Stimulated activated CD4-positive, alpha-beta T cell treated with anti-CD3 and anti-CD28 coated beads, Interleukin-4, amount 100 ng/mL, for 24 hours (primary cell): ENCODE measurements around the gene THSD7A.

Experiments
- DNase-seq: peaks from one replicate; pipeline ENCODE4 v3.0.0-alpha.2; 2020

Gene THSD7A, protein sequence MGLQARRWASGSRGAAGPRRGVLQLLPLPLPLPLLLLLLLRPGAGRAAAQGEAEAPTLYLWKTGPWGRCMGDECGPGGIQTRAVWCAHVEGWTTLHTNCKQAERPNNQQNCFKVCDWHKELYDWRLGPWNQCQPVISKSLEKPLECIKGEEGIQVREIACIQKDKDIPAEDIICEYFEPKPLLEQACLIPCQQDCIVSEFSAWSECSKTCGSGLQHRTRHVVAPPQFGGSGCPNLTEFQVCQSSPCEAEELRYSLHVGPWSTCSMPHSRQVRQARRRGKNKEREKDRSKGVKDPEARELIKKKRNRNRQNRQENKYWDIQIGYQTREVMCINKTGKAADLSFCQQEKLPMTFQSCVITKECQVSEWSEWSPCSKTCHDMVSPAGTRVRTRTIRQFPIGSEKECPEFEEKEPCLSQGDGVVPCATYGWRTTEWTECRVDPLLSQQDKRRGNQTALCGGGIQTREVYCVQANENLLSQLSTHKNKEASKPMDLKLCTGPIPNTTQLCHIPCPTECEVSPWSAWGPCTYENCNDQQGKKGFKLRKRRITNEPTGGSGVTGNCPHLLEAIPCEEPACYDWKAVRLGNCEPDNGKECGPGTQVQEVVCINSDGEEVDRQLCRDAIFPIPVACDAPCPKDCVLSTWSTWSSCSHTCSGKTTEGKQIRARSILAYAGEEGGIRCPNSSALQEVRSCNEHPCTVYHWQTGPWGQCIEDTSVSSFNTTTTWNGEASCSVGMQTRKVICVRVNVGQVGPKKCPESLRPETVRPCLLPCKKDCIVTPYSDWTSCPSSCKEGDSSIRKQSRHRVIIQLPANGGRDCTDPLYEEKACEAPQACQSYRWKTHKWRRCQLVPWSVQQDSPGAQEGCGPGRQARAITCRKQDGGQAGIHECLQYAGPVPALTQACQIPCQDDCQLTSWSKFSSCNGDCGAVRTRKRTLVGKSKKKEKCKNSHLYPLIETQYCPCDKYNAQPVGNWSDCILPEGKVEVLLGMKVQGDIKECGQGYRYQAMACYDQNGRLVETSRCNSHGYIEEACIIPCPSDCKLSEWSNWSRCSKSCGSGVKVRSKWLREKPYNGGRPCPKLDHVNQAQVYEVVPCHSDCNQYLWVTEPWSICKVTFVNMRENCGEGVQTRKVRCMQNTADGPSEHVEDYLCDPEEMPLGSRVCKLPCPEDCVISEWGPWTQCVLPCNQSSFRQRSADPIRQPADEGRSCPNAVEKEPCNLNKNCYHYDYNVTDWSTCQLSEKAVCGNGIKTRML (N-terminal part only)

DNA sequence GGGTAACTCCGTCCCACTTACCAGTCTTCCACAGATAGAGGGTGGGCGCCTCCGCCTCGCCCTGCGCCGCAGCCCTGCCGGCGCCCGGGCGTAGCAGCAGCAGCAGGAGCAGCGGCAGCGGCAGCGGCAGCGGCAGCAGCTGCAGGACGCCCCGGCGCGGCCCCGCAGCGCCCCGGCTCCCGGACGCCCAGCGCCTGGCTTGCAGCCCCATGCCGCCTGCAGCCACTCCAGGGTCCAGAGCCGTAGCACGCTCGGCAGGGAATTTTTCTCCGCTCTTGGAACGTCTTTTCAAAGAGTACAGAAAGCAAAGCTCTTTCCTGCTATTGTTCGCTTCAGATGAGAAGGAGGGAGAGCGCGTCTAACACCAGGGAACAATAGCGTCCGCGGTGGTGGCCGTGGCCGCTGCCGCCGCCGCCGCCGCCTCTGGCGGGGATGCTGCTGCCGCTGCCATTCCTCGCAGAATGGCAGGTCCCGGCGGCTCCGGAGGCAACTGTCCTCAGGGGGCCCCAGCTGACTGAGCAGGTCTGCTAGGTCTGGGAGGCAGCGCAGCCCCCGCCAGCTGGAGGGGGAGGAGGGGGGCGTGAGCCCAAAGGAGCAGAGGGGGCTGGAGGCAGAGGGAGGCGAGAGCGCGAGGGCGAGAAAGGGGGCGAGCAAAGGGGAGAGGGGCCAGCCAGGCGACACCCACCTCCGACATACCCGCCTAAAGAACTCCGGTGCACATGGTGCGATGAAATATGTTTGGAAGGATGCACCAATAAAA lies at the start of gene THSD7A:
Gene THSD7A (minus strand): TSS at position 463 of the 760 bp plus-strand sequence. CDS start 252 bp downstream, at position 211.
- DNase-seq, result no peak

DNA sequence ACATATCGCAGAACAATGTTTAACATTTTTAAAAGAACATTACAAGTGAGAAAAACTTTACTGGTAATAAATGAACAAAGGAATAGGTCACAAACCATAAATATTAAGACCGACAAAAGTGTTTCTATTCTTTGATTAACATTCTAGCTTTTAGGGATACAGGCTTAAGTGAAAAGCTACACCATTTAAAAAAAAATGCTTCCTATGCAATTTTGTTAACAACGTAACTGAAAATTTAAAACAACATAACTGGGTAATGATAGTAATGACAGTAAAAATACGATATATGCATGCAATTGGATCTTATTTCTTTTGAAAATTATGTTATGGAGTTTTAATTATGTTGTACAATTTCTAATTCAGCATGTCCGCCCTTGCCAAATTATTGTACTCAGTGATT lies 49.7 kb upstream of the THSD7A start:
- DNase-seq, result no peak

DNA sequence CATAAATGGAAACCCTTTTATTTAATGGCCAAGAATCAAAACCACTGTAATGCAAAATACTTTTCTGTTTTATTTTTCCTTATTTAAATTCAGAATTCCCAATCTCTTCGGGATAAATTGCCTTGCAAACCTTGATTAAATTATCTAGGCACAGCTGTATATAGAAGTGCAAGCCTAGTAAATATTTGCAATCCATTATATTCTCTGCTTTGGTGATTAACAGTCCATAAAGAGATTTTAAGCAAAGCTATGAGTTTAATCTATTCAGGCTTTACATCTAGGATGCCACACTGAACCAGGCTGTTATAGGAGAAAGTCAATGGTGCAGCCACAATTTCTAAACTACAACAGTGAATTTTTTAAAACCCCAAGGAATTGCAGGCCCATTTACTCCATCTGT lies 43.6 kb upstream of the THSD7A start:
- no peak for DNase-seq

DNA sequence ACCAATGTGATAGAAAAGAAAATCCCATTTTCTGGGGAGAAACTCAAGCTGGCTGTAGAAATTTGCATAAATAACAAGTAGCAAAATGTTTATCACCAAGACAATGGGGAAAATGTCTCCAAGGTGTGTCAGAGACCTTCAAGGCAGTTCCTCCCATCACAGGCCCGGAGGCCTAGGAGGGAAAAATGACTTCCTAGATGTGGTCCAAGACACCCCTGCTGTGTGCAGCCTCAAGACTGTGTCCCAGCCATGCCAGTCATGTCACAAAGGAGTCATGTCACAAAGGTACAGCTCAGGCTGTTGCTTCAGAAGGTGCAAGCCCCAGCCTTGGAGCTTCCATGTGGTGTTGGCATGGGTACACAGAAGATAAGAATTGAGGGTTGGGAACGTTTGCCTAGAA lies 33.7 kb upstream of the THSD7A start:
- DNase-seq, result no peak

DNA sequence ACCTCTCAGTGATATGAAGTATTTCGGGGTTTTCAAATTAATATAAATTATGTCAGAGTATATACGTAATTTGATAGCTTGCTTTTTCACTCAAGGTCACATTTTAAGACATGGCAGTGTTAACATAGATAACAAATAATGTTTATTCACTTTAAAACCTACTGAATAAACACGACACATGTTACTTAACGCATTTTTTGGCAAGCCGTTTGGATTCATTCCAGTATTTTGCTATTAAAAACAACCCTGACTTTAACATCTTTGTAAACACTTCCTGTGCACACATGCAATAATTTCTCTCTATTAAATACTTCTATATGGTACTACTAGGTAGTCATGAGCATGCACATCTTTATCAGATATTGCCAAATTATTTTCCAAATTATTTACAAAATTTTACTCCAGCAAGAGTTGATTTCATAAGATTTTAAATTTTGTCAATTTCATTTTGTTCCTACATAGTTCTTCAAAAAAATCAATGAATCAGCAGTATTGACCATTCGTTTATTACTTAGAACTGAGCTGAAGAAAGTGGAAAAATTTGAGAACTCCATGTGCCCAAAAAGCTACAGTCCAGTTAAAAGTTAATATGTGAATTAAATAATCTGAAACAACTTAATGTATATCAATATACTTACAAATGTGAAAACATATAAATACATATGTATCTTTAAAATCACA lies 26.8 kb upstream of the THSD7A start:
- DNase-seq, result no peak

DNA sequence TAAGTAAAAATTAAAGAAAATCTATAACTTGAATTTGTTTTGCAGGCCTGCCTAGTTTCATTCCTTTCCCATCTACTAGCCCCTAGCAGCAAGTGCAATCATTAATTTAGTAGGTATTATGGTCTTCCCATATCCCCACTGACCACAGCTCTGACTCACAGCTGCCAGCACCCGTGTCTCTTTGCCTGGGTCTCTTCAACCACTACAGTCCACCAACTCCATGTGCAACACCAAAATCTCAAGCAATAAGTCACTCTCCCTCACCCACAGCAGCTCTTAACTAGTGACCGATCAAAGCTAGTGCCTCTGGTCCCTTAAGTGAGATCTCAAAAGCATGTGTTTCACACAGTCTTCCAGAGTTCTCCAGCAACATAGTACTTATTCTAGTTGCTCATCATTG lies 26.0 kb upstream of the THSD7A start:
- DNase-seq, result no peak

DNA sequence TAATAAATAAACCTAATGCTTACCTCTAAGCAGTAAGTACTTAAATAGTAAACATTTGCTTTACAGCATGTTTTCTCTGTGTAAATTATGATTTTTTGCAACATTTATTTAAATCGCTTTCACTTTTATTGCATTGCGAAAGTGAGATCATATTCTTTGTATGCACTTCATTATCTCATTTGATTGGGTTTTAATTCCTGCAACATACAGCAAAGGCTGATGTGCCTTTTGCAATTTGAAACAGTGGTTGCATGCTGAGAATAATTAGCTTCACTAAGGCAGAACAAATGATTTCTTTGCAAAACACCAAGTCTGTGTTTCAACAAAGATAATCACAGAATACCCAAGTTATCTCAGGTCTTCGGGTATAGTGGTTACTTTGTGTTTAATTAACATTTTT lies 16.3 kb upstream of the THSD7A start:
- DNase-seq, result no peak

DNA sequence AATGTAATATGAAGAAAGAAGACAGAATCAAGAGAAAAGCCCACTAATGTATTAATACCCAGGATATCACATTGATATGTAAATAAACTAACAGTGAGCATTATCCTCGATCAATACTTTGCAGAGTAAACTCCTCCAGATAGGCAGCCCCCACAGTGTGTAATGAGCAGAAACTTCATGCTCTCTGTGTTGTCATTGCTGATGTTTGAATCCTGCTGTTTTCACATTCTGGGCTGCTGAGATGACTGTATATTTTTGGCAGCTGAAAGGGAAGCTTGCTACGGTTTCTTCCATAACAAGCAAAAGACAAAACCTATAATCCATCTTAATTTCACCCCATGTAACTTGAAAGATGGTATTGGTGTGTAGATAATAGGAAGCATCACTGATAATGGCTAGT lies 15.3 kb upstream of the THSD7A start:
- DNase-seq, result no peak

DNA sequence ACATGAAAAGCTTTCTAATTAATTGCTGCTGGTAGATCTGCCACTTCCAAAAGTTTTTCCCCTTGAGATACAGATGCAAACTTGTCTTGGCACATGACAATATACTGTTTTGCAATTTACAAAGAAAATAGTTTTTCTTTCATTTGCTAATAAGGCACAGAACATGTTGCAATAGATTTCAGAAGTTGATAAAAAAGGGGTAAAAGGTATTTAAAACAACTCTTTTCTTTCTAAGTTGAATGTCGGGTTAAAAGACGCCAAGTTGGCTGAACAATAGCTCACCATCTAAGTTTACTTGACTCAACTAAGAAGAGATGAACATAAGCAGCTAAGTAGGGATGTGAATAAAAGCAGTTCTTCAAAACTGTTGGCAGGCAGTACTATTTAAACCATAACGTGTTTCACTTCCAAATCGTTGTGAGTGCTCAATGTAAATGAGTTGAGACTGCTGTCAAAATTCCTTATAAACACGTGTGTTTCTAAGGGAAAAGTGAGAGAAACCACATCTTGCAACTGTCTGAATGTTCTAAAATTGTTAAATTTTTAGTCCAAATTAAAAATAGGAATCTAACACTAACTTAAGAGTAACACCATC lies 14.5 kb upstream of the THSD7A start:
- DNase-seq, result no peak

DNA sequence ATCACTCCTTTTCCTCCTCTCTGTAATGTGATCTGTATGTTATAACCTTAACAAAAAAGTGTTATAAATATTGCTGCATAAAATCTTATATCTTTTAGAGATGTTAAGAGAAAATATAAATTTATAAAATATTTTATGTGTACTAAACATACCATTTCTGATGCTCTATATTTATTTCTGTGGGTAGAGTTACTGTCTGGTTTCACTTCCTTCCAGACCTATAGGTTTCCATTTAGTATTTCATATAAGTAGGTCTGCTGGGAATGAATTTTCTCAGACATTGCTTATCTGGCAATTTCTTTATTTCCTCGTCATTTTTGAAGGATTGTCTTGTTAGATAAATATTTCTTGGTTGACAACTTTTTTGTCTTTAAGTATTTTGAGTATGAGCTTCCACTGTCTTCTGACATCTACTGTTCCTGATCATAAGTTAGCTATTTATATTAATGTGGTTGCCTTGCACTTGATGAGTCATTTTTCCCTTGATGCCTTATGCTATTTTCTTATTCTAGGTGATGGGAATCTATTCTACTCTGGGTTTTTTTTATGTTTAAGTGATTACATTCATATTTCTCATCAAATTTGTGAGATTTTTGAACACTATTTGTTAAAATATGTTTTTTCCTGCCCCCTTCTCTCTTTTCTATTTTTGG lies 11.2 kb upstream of the THSD7A start:
- DNase-seq, result no peak

DNA sequence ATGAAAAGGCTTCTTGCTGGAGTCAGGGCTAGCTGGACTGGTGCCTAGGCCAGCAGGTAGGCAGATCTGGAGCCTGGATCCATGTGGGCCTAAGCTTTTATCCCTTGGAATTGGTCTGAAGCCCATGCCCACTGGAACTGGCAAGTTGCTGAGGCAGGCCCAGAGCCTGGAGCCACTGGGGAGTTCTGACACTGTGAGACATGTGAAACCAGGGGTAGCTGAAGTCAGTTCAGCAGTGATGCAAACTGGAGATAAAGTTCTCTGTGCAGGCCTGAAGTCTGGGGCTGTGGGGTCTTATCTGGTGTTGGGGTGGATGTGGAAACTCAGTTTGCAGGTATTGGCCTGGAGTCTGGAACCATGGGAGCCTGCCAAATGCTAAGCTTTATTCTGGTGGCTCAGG lies 9.7 kb upstream of the THSD7A start:
- no peak for DNase-seq

DNA sequence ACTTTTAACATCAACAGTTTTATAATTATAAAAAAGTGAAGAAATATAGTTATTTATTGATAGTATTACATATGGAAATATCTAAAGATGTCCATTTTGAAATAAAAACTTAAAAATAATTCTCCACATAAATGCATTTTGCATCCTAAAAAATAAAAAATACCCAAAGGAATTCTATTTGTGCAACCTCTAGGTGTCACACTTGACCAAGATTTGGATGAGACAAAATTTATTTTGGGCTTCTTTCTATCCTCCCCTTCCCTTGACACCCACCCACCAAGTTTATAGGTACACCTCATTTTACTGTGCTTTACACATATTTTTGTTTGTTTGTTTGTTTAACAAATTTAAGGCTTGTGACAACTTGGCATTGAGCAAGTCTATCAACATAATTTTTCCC lies 3.3 kb upstream of the THSD7A start:
- DNase-seq, result no peak

DNA sequence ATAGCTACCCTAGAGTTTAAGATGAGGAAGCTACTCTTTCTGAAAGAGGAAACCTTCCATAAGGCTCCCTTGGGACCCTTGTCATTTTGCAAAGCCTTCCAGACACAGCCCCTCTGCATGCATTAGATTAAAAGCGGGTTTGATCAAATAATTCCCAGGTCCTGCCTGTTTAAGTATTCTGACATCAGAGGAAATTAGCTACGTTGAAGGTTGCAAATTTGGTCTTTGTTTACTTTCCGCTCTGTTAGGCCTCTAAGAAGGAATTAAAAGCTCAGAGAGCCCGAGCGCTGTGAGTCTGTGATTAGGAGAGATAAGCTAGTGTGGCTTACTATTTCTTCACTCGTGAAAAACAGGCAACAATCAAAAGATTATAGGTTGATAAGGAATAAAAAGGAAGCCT lies 1.4 kb upstream of the THSD7A start:
- no peak for DNase-seq

DNA sequence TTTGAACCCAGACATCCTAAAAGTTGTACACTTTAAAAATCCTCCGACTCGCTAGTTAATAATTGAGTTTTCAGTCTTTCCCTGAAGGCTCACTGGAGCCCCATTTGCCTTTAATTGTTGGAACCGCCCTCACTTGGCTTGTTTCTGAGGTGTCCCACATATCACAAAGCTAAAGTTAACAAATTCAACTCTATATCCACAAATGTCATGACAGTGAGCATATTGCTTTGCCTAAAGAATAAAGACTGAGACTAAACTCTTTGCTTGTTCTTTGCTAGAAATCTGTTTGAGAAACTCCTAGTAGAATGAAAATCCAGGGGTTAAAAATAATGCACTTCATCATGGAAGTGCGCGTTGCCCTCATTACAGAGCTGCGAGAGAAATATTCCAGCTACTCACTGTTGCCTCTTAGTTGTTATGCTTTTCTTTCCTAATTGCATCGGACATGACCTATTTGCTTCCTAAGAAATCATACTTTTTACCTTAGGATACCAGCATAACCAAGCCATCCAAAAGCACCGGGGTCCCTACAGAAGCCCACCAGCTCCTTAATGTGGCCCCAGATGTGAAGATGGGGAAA lies 752 bp downstream of the THSD7A start:
- no peak for DNase-seq

DNA sequence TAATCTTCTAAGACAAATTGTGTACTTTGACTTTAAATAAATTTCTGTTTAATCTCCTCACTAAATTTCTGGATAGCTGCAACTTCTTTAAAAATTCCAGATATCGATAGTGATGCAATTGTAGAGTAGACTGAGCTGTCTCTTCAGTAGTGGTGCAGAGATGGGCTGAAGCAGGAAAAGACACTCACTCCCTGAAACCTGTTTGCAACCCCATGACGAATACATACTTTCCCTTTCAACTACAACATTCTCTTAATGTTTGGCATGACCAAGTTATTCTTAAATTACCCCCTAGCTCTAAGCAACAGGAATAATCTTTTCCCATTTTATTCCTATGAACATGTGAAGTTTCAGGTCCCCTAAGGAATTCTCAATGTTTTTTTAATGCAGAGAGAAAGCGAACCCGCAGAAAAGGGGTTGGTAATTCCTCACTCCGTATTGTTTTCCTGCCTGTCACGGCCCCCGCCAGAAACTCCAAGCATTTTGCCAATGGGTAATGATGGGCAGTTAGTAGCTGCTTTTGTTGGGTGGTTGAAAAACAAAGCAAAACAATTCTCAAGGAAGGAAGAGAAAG lies 1.3 kb downstream of the THSD7A start:
- no peak for DNase-seq

DNA sequence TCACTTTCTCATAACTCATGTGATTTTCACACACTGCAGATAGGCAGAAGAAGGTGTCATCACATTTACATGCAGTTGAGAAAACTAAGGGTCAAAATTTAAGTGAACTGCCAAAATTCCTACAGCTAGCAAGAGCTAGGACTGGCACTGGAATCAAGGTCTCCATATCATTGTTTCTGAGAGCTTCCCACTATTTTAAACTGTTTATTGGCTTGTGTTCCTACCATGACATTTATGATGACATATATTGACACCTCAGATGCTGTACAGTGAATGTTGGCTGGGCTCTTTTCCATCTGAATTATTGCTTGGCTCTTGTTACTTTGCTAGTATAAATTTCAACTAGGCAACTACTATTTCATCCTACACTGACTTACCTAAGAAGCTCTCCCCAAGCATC lies 2.0 kb downstream of the THSD7A start:
- no peak for DNase-seq

DNA sequence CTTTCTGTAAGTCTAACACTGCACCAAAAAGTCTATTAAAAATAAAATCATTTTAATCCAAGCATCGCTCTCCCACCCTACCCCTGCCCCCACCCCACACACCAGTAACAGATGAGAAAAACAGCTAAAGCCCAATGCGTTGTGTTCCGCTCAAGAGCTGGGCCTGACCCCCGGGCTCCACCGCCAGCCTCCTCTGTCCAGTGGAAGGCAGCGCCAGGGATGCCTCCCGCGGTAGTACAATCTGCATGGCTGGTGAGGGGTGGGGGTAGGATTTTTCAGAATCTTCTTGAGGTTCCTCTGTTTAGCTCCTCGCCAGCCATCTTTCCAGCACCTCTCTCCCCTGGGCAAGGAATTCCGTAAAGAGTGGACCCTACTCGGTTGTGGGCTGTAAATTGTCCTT lies 12.1 kb downstream of the THSD7A start:
- DNase-seq, result no peak

DNA sequence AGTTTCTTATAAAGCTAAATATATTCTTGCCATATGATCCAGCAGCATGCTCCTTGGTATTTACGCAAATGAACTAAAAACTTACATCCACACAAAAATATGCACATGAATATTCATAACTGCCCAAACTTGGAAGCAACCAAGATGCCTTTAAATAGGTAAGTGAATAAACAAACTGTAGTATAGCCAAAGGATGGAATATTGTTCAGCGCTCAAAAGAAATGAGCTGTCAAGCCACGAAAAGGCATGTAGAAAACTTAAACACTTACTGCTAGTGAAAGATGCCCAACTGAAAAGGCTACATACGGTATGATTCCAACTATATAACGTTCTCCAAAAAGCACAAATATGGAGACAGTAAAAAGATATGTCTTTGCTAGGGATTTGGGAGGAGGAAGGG lies 12.7 kb downstream of the THSD7A start:
- no peak for DNase-seq

DNA sequence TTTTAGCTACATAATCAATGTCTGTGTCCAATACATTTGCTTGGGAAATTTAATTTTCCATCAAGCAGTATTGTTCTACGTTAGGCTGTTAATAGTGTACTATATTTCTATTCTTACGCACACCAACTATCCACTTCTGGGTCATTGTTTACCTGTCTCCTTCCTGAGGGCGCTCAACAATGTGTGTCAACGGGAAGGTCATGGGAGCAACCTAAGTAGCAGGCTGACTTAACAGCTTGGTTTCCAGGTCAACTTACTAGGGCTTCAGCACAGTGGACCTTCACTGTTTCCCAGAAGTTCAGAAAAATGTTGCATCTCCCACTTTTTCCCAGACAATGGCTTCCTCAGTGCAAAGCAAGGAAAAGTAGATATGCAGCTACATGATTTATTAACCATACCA lies 13.7 kb downstream of the THSD7A start:
- no peak for DNase-seq

DNA sequence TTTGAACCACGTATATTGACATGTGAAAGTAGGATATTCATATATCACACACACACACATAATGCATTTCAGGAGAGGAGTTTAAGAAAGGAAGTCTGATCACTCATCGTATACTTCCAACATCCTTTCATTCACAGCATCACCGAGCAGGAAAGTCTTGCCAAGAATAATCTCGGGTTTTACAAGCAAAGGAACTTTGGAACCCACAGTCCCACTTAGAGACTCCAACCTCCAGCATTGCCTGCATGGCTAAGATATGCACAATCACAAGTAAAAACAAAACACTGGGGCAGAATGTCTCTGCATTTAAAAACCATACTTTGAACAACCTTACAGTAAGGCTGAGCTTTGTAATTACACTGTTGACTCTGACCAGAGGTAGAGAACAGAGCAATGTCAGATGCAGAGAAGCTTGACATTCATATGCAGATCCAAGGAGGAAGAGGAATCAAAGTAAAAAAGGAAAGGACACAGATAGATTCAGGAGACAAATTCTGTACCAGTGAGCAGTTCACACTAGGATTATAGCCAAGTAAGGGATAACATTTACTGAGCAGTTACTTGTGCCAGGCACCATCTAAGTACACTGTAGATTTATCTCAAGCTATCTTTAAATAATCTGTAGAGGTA lies 14.8 kb downstream of the THSD7A start:
- no peak for DNase-seq
